ENCODE results near the gene FAAH2.
"Not testable (repeated sequence)": the region's sequence is repeated elsewhere in the genome, so short reads cannot be mapped to it uniquely, and the experiment has no call there.

FAAH2 gene

DNA sequence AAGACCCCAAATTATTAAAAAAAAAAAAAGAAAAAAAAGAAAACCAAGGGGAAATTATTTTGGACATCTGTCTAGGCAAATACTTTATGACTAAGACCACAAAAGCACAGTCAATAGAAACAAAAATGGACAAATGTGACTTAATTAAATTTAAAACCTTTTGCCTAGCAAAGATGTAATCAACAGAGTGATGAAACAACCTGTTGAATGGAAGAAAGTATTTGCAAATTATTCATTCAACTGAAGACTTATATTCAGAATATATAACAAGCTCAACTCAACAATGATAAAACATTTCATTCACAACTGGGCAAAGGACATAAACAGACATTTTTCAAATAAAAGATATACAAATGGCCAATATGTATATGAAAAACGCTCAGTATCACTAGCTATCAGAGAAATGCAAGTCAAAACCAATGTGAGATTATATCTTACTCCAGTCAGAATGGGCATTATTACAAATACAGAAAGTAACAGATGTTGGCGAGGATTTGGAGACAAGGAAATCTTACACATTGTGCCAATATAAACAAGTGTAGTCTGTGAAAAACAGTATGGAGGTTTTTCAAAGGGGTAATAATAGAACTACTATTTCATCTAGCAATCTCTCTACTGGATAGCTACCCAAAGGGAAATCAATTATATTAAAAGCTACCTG, 67.1 kb downstream of the FAAH2 start:
- Mint-ChIP-seq H3K4me1 (no peaks in the 10 kb centered on the region), H3K9me3 (peaks cover 0 to 8% of the 10 kb centered on the region in 2 donors), H3K27me3 (no peaks in the 10 kb centered on the region), H3K4me3 (no peak overlapping the region), H3K27ac (no peak overlapping the region)
- no peak for ATAC-seq
- DNase-seq = no peak

DNA sequence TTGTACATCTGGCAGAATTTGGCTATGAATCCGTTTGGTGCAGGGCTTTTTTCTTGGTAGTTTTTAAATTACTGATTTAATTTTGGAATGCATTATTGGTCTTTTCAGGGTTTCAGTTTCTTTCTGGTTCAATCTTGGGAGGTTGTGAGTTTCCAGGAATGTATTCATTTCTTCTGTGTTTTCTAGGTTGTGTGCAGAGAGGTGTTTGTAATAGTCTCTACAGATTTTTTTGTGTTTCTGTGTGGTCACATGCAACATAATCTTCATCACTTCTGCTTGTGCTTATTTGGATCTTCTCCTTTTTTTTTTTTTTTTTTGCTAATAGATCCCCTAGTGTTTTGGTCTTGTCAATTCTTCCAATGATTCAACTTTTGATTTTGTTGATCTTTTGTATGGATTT, 77.6 kb downstream of the FAAH2 start:
- Mint-ChIP-seq H3K4me1 (no peaks in the 10 kb centered on the region), H3K27ac (no peak overlapping the region), H3K27me3 (no peaks in the 10 kb centered on the region), H3K4me3 (no peak overlapping the region), H3K9me3 (peaks cover 0 to 6% of the 10 kb centered on the region in 2 donors)
- DNase-seq (no peak), ATAC-seq (no peak)

DNA sequence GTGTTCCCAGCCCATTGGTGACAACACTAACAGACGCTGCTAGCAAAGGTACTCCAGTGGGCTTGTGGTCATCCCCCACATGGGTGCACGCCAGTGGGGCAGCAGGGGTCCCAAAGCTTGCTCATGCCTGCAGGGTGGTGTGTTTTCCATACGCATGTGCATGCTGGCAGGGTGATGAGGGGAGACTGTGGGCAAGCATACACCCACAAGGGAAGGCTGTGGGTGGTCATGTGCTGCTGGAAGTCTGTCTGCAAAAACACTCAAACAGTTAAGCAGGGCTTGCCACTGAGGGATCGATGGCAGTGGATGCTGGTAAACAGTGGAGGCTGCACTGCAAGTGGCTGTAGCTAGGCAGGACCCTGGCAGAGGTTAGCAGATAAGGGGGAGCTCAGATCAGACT, 79.9 kb downstream of the FAAH2 start:
- Mint-ChIP-seq H3K27ac (no peak overlapping the region), H3K9me3 (peaks cover 0 to 7% of the 10 kb centered on the region in 2 donors), H3K4me3 (no peak overlapping the region), H3K4me1 (no peaks in the 10 kb centered on the region), H3K27me3 (no peaks in the 10 kb centered on the region)
- ATAC-seq (no peak), DNase-seq (no peak)

DNA sequence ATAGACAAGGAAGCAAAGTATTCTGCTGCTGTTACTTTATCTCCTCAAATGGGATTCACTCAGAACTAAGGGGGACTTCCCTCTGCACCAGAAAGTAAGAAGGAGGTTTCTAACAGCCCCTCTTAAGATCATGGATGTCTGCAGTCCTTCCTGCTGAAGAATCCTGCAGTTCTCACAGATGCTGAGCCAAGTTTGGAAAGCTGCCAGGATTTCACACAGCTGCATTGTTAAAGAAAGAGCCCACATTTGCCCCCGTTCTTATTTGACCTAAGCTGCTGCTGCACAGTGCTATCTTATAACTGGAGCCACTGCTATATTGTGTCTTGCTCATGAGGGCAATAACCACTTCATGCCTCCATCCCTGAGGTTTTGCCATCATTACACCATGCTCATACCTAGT, 81.1 kb downstream of the FAAH2 start:
- no peak overlapping the region for H3K27ac Mint-ChIP-seq
- ATAC-seq = no peak
- DNase-seq = no peak
- H3K9me3 Mint-ChIP-seq = peaks cover 0 to 7% of the 10 kb centered on the region in 2 donors
- H3K4me1 Mint-ChIP-seq = no peaks in the 10 kb centered on the region
- no peak overlapping the region for H3K4me3 Mint-ChIP-seq
- no peaks in the 10 kb centered on the region for H3K27me3 Mint-ChIP-seq

DNA sequence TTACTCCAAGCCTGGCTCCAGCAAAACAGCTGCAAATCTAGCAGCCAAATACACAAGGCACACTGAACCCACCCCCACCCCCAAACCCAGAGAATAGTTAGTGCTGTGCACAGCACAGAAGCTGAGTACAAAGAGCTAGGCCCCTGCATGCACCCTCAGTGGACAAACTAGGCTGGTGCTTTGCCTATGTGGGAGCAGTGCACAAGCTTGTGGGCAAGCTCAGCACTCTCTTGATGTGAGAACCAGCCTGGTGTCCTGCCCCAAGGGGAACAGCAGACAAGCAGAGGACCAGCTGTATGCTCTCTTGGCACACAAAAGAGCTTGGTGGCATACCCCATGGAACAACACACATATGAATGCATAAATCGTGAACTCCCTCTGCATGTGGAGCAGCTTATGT, 81.7 kb downstream of the FAAH2 start:
- H3K27ac Mint-ChIP-seq = no peak overlapping the region
- H3K4me3 Mint-ChIP-seq = no peak overlapping the region
- no peaks in the 10 kb centered on the region for H3K27me3 Mint-ChIP-seq
- DNase-seq (no peak), ATAC-seq (no peak)
- no peaks in the 10 kb centered on the region for H3K4me1 Mint-ChIP-seq
- peaks cover 0 to 7% of the 10 kb centered on the region in 2 donors for H3K9me3 Mint-ChIP-seq

DNA sequence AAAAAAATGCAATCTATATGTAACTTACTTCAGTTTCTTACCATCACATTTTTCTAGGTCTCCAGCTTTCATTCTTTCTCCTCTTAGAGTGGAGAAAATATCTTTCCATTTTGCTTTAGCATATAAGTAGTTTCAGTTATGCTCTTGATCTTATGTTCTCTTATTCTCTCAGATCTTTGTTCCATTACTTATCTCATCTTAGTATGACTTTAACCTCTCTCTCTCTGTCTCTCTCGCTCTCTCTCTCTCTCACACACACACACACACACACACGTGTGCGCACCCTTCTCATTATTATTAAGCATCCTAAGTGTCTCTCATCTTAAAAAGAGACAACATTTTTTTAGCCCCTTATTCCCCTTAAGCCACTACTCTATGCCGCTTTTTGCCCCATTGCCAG, 92.8 kb downstream of the FAAH2 start:
- DNase-seq = no peak

DNA sequence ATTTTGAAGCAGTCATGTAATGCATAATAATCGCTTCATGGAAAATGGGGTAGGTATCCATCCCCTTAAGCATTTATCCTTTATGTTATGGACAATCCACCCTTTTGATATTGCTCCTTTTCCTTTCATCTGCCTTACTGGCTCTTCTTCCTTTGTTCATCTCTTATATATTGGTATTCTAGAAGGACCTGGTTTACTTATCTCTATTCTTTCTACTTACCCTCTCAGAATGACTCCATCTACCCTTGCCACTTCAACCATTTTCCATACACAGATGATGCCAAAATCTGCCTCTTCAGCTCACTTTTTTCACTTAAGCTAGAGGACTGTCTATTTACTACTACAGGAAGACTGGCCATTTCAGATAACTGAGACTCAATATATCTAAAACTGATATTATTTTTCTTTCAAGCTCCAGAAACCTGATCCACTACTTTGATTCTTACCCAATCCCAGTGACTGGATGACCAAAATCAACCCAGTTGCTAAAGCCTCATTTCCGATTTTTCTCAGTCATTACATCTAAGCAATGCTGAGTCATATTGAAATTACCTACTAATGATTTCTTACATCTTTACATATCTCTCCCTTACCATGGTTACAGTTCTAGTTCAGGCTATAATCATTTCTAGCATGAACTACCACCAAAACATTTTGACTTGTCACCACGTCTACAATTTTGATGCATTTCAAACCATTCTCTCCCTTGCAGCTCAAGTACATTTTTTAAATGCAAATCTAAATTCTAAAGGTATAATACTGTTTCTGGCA, 93.7 kb downstream of the FAAH2 start:
- ATAC-seq (no peak), DNase-seq (no peak)
- Mint-ChIP-seq H3K4me1 (no peaks in the 10 kb centered on the region), H3K9me3 (peaks cover 4 to 7% of the 10 kb centered on the region in 2 donors), H3K27me3 (no peaks in the 10 kb centered on the region), H3K4me3 (no peak overlapping the region), H3K27ac (no peak overlapping the region)

More for the DNA sequence above, 92.8 kb downstream of the FAAH2 start:
- Mint-ChIP-seq H3K27ac (no peak overlapping the region), H3K27me3 (no peaks in the 10 kb centered on the region), H3K9me3 (peaks cover 4 to 7% of the 10 kb centered on the region in 2 donors), H3K4me1 (no peaks in the 10 kb centered on the region), H3K4me3 (no peak overlapping the region)
- no peak for ATAC-seq

DNA sequence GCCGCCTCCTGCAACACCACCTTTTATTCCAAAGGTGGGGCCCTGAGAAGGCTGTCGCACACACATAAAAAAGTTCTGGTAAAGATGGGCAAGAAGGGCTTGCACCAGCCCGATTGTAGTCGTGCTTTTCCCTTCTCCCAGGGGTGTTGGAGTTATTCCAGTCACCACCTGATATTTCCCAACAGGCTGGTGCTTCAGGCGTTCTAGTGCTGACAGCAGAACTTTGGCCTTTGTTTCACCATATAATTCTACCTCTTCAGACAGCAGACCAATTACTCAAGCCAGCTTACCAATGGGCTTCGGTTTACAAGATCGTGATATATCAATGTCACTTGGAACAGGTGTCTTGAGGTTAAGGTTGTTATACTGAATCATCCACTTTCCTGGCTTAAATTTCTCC, 107.7 kb downstream of the FAAH2 start:
- peak overlapping the region in 1 of 2 donors; percentile 34 for H3K27ac Mint-ChIP-seq
- not testable (repeated sequence) for H3K9me3 Mint-ChIP-seq, DNase-seq, H3K27me3 Mint-ChIP-seq, H3K4me1 Mint-ChIP-seq, H3K4me3 Mint-ChIP-seq, ATAC-seq

DNA sequence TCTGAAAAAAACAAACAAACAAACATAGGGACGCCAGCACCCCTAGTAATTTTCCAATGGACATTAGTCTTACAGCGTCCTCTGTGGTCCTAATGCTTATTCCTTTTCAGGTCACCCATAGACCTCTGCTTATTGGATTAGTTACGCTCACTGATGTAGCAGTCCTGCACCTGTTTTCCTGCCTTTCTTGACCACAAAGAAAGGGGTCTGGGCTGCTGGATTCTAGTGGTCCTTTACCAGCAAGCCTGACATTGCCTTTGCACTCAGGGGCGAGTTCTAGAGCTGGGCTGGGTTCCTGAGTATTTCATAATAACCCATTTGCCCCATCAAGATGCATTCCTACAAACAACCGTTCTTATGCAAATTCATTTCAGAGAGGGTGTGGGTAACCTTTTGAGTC, 116.7 kb downstream of the FAAH2 start:
- H3K4me3 Mint-ChIP-seq, H3K27ac Mint-ChIP-seq: not testable (repeated sequence)

DNA sequence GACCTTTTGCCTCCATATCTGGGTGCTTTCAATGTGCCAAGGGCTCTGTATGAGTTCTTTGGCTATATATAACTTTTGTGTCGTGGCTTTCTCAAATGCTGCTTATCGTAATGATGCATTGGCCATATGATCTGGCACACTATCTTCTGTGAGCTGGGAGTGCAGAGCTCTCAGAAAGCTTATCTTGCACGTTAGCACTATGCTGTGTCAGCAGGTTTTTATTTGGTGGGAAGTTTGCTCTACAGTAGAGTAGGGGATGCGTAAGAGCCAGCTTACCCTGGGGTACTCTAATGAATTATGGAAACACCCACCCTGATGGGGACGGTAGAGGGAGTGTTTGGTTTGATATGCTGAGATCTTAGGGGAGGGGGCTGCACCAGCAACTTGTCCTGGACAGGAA, 119.6 kb downstream of the FAAH2 start:
- DNase-seq = no peak
- no peaks in the 10 kb centered on the region for H3K27me3 Mint-ChIP-seq
- no peak overlapping the region for H3K27ac Mint-ChIP-seq
- ATAC-seq = no peak
- H3K4me1 Mint-ChIP-seq = no peaks in the 10 kb centered on the region
- H3K4me3 Mint-ChIP-seq = no peak overlapping the region
- H3K9me3 Mint-ChIP-seq = peaks cover 12 to 22% of the 10 kb centered on the region in 2 donors

More for the DNA sequence above, 116.7 kb downstream of the FAAH2 start:
- H3K9me3 Mint-ChIP-seq = peaks cover 5 to 14% of the 10 kb centered on the region in 2 donors
- H3K4me1 Mint-ChIP-seq, DNase-seq, ATAC-seq, H3K27me3 Mint-ChIP-seq: not testable (repeated sequence)

DNA sequence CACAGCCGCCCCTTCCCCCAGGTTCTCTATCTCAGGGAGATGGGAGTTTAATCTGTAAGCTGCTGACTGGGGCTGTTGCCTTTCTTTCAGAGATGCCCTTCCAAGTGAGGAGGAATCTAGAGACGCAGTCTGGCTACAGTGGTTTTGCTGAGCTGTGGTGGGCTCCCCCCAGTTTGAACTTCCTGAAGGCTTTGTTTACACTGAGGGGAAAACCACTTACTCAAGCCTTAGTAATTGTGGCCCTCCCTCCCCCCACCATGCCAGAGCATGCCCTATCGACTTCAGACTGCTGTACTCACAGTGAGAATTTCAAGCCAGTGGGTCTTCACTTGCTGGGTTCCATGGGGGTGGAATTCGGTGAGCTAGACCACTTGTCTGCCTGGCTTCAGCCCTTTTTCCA, 131.3 kb downstream of the FAAH2 start:
- H3K27me3 Mint-ChIP-seq = no peaks in the 10 kb centered on the region
- no peaks in the 10 kb centered on the region for H3K4me1 Mint-ChIP-seq
- no peak overlapping the region for H3K27ac Mint-ChIP-seq
- peaks cover 4 to 12% of the 10 kb centered on the region in 2 donors for H3K9me3 Mint-ChIP-seq
- ATAC-seq (no peak), DNase-seq (no peak)
- no peak overlapping the region for H3K4me3 Mint-ChIP-seq

DNA sequence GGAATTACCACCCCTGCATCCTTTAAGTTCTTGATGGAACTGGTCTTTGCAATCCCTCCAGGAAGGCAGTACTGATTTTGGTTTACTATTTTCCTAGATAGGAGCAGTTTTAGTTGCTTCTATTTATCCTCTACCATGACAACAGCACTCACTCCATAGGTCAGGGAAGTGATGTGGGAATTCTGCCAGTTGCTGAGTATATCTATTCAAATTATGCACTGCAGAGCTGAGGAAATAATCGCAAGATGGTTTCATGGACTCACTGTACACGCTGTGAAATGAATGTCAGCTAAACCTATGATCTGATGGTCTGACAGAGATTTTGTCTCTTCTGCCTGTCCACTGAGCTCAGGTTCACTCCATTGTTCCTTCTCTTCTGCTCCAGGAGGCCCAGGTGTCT, 135.8 kb downstream of the FAAH2 start:
- H3K4me3 Mint-ChIP-seq = no peak overlapping the region
- no peaks in the 10 kb centered on the region for H3K4me1 Mint-ChIP-seq
- ATAC-seq (no peak), DNase-seq (no peak)
- no peaks in the 10 kb centered on the region for H3K9me3 Mint-ChIP-seq
- H3K27me3 Mint-ChIP-seq = no peaks in the 10 kb centered on the region
- H3K27ac Mint-ChIP-seq = no peak overlapping the region

DNA sequence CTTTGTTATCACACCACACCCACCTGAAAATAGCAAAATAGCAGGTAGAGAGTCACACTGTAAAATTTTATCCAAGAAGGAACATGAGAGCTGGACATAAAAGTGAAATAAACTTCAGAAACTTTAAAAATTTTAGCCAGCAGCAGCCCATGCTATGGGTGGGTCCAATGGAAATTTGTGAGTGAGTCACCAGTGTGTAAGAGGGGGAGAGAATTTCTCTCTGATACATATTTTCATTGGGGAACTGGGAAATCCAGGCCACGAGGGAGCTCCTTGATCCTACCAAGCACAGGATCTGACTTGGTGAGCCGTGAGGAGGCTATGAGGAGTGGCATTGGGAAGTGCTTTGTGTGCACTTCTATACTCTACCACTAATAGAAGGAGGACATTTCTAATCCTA, 136.3 kb downstream of the FAAH2 start:
- Mint-ChIP-seq H3K4me1 (no peaks in the 10 kb centered on the region), H3K4me3 (no peak overlapping the region), H3K27me3 (no peaks in the 10 kb centered on the region), H3K9me3 (no peaks in the 10 kb centered on the region), H3K27ac (no peak overlapping the region)
- ATAC-seq (no peak), DNase-seq (no peak)

DNA sequence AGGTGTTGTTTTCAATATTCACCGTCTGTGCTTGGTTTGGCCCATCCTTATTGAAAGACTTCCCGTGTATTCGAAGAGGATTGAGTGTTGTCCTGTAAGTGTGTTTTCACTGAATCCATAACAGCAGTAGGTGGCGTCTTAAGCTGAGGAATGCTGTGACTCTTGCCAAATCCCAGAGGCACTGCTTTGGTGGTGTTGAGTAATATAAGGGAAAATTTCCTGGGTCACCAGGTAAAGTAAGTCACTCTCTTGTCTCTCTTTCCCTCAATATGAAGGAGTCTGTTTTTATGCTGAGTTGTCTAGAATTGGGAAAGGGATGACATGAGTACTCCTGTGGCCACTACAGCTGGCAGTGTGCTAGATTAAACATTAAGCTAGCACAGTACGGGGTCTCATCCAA, 158.6 kb downstream of the FAAH2 start:
- Mint-ChIP-seq H3K4me3 (no peak overlapping the region), H3K27ac (no peak overlapping the region), H3K9me3 (peaks cover 12 to 14% of the 10 kb centered on the region in 2 donors), H3K27me3 (no peaks in the 10 kb centered on the region), H3K4me1 (no peaks in the 10 kb centered on the region)
- no peak for ATAC-seq
- DNase-seq = no peak

DNA sequence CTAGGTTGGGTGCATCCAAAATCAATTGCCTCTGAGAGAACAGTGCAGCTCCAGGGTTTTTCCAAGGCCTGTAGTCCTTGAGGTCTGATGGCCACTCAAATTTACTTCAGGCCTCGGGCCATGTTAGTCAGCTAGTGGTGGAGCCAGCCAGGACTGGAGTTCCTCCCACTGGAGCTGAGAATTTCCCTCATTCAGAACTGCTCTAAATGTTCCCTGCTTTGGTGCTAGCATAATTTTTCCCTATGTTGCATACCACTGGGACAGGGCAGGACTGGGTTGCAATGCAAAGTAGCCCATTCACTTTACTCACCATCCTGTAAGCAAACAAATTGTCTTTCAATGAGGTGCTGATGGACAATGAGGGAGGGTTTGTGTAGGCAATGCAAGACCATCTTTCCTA, 159.3 kb downstream of the FAAH2 start:
- Mint-ChIP-seq H3K27ac (no peak overlapping the region), H3K9me3 (peaks cover 12 to 14% of the 10 kb centered on the region in 2 donors), H3K4me1 (no peaks in the 10 kb centered on the region), H3K4me3 (no peak overlapping the region), H3K27me3 (no peaks in the 10 kb centered on the region)
- ATAC-seq (no peak), DNase-seq (no peak)

DNA sequence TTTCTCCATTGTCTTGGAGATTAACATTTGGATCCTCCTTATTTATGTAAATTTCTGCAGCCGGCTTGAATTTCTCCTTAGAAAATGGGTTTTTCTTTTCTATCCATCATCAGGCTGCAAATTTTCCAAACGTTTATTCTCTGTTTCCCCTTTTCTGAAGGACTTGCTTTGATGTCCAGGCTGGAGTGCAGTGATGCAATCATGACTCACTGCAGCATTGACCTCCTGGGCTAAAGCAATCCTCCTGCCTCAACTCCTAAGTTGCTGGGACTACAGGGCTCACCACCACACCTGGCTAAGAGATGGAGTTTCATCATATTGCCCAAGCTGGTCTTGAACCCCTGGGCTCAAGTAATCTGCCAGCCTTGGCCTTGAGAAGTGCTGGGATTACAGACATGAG, 161.3 kb downstream of the FAAH2 start:
- no peak overlapping the region for H3K4me3 Mint-ChIP-seq
- DNase-seq (no peak), ATAC-seq (no peak)
- no peaks in the 10 kb centered on the region for H3K4me1 Mint-ChIP-seq
- no peaks in the 10 kb centered on the region for H3K27me3 Mint-ChIP-seq
- no peak overlapping the region for H3K27ac Mint-ChIP-seq
- peaks cover 6% of the 10 kb centered on the region in 2 donors for H3K9me3 Mint-ChIP-seq

Measured in stimulated activated naive CD8-positive, alpha-beta T cell treated with anti-CD3 and anti-CD28 coated beads, Interleukin-15, amount 100 ng/mL, for 72 hours (primary cell).